Stimulated activated CD4-positive, alpha-beta T cell treated with anti-CD3 and anti-CD28 coated beads, Interleukin-15, amount 100 ng/mL, for 1 hour (primary cell): Measurements from ENCODE around the gene GTF3C5.
"Not testable (repeated sequence)": the region's sequence is repeated elsewhere in the genome, so short reads cannot be mapped to it uniquely, and the experiment has no call there.

Source experiments
- DNase-seq, 2 donors: peaks; one replicate each; pipeline ENCODE4 v3.0.0-alpha.2; 2020; ENCODE audit warnings: low read depth in 1 of 2, low spot score in 1 of 2

The GTF3C5 gene

GRCh38 chr9:132996526-132996925 lies 34.3 kb upstream of the GTF3C5 start:
- DNase-seq = no peak

DNA sequence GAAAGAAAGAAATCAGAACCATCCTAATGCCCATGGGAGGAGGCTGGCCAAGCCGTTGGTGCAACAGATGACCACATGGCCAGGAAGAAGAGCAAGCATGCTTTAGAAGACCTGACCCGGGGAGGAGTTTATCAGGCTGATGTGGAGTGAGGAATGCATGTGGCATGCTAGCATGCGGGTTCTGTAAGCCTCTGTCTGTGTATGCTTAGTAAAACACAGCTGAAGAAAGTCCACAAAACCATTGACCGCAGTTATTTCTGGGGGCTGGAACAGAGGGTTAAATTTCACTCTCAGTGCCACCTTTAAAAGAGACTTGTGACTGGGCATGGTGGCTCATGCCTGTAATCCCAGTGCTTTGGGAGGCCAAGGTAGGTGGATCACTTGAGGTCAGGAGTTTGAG lies 33.2 kb upstream of the GTF3C5 start:
- no peak for DNase-seq

DNA sequence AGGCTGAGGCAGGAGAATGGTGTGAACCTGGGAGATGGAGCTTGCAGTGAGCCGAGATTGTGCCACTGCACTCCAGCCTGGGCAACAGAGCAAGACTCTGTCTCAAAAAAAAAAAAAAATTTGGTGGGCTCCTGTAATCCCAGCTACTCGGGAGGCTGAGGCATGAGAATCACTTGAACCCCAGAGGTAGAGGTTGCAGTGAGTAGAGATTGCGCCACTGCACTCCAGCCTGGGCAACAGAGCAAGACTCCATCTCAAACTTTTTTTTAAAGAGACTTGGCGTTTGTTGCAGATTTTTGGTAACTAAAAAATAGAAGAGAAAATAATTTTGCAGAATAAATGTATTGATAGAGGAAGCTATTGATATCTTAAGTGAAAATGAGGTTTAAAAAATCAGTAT lies 32.6 kb upstream of the GTF3C5 start:
- not testable (repeated sequence) for DNase-seq

DNA sequence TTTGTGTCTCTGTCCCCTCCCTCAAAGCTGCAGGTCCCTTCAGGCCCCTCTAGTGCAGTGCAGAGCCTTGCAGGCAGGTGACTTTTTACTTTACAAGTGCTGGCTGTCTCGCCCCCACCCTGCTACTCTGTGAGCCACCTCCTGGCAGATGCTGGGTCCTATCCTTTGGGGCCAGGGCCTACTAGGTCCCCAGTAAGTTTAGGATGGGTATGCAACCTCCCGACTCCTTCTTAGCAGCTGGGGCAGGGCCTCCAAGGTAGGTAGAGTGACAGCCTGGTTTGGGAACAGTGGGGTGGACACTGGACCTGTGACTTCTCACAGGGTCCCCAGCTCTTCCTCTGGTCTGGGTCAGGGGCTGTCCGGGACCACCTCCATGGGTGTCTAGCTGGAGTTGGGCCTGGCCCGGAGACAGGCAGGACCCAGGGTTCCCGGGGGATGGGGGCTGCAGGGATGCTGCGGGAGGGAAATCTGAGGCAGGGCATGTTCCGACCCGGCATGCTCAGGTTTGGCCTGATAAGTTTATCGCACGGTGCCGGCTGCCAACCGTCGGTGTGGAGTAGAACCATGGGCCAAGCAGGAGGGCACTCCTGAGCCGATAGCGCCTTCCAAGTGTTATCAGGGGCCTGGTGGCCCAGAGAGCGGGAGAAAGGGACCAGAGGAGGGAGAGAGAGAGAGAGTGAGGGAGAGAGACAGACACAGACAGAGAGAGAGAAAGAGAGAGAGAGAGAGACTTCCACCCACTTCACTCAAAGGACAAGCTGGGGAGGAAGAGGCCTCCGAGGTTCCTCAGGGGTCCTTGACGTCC lies 31.8 kb upstream of the GTF3C5 start:
- DNase-seq = no peak

GRCh38 chr9:133002147-133003070 lies 28.4 kb upstream of the GTF3C5 start:
- no peak for DNase-seq

- DNase-seq = no peak
Measured at GRCh38 chr9:133003071-133003461, 27.7 kb upstream of the GTF3C5 start.

DNA sequence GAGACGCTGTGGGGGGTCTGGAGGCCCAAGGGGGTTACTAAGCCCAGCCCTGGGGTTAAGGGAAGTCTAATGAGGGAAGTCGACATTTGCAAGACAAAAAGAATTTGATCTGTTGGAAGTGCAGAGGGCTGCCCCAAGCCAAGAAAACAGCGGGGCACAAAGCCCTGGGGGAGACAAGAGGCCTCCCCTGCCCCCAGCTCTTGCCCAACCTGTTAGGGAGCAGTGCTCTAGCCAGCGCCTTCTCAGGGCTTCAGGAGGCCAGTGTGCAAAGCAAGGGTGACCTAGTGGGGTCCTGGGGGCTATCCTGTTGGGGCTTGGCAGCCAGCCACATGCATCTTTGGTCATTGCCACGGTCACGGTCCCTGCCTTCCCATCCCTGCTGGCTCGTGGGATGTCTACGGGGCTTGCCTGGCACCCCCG lies 27.1 kb upstream of the GTF3C5 start:
- no peak for DNase-seq

GRCh38 chr9:133004091-133004998 lies 26.5 kb upstream of the GTF3C5 start:
- no peak for DNase-seq

GRCh38 chr9:133004999-133005760 lies 25.6 kb upstream of the GTF3C5 start:
- no peak for DNase-seq

GRCh38 chr9:133005957-133006356 lies 24.8 kb upstream of the GTF3C5 start:
- no peak for DNase-seq

DNA sequence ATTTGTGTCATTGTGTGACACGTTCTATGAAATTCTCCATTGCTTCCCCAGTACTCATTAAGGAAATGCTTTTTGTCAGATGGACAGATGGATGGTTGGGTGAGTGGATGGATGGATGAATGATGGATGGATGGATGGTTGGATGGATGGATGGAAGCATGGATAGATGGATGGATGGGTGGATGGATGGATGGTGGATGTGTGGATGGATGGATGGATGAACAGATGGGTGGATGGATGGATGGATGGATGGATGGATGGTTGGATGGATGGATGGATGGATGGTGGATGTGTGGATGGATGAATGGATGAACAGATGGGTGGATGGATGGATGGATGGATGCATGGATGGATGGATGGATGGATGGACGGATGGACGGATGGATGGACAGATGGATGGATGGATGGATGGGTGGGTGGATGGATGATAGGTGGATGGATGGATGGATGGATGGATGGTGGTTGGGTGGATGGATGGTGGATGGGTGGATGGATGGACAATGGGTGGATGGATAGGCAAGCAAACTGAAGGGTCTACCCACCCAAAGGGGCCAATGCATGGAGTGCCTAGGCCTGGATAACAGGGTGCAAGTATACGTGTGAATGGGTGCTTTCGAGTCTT lies 24.0 kb upstream of the GTF3C5 start:
- no peak for DNase-seq

DNA sequence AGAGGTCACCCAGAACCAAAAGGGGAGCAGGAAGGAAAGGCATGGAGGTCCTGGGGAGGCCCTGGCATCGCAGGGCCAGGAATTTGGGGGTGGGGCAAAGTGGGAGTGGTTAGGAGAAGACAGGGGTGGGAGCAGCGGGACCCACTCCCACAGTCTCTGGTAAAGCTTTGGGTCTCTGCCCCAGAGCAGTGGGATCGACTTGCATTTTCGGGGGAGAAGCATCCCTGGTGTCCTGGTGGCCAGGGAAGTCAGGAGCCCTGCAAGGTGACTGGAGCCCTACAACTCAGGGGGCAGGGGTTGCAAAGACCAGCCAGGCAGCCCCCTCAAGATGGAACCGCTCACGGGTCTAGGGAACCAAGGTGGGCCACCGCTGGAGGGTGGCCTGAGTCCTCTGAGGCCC lies 22.4 kb upstream of the GTF3C5 start:
- DNase-seq = no peak

DNA sequence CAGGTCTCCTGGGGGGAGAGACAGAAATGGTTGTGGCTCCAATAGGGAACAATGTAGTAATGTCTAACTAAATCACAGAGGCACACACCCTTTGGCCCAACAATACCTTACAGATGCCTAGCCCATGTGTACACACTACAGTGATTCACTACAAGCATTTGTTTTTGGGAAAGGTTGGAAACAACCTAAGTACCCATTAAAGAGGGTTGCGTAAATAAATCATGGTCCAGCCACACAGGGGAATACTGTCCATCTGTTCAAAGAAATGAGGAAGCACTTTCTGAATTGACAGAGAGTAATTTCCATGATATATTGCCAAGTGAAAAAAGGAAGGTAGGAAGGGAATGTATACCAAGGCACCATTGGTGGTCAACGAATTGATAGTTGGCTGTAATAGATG lies 22.0 kb upstream of the GTF3C5 start:
- DNase-seq = no peak

DNA sequence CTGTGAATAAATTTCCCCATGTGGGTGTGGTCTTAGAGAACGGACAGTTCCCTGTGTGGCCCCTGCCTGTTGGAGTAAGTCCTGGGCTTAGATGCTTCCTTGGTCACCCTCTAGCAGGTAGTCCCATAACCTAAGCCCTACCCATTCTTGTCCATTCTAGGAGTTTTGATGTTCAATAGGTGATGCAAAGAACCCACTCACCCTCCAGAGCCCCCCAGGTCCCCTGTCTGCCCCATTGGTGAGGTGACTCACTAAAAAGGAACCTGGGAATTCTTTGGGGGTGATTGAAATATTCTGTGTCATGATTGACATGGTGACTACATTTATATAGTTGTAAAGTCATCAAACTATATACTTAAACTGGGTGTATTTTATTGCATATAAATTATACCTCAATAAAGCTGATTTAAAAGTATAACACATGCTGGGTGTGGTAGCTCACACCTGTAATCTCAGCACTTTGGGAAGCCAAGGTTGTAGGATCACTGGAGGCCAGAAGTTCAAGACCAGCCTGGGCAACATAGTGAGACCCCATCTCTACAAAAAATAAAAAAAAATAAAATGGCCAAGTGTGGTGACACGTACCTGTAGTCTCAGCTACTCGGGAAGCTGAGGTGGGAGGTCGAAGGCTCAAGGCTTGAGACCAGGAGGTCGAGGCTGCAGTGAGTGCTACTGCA lies 20.8 kb upstream of the GTF3C5 start:
- DNase-seq = no peak

- DNase-seq = no peak
Measured at GRCh38 chr9:133014696-133015095, 16.1 kb upstream of the GTF3C5 start.

DNA sequence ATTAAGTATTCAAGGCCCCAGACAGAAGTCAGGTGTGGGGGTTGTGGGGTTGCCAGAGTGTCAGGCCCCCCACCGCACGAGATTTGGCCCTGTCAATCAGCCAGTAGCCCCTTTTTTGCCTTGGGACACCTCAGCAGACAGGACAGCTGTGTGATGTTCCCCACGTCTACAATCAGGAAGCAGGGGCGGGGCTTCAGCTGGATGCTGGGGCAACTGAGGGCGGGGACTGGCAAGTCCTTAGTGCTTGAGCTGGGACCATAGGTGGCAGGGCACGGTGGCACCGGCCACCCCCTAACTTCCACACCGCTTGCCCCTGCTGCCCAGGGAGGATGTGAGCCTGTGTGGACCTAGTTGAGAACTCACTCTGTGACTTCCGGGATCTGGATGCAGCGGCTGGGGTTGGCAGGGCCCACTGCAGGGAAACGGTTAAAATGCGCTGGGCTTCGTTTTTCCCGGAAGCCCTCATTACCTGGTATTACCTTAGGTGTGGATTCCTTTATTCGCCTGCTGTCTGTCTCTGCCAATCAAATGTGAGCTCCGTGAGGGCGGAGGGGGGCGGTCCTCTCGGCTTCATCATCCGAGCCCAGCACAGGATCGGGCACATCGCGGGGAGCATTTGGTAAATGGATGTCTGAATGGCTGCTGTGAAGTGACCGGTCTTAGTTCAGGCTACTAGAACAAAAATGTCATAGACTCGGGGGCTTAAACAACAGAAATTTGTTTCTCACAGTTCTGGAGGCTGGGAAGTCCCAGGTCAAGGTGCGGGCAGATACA lies 7.5 kb upstream of the GTF3C5 start:
- DNase-seq = no peak

DNA sequence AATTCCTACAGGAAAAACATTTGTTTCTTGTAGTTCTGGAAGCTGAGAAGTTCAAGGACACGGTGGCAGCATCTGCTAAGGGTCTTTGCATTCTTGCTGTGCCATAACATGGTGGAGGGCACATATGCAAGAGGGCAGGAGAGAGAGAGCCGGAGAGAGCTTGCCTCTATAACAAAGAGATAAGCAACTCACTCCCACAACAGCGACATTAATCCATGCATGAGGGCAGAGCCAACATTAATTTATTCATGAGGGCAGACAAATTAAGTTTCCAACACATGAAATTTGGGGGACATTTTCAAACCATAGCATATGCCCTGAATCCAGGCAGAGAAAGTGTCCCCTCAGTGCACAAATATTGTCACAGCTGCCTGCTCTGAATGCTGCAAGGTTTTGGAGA lies 4.4 kb upstream of the GTF3C5 start:
- DNase-seq = no peak

- no peak for DNase-seq
Measured at GRCh38 chr9:133027134-133027533, 3.7 kb upstream of the GTF3C5 start.

DNA sequence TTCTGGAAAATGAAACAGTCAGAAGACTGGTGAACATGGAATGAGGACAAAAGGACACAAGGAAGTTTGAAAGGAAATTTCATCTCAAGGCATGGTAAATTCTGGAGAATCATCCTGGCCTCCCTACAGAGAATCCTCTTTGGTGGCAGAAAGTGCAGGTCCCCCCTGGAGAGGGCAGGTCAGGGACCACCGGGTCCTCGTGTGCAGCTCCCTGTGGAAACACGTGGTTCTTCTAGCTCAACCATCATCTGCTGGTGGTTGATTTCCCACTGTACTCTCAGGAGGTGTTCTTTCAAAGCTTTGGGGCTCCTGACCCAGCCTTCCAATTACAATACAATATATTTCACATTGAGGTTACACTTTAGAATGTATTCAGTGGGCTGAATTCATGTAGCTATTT lies 2.6 kb upstream of the GTF3C5 start:
- DNase-seq = no peak
